ENCODE results near the gene JDP2. TPM values are rescaled to one million over a fixed set of nuclear protein-coding genes. Genes with fewer than 3 reads are reported as not detected.
A peak's percentile ranks its signal among the peaks of the same experiment; 100 is the strongest.

The JDP2 gene
- total RNA-seq, 1 donor from 2014 or later: 1.8 TPM

GRCh38 chr14:75522224-75522982 lies 94.6 kb downstream of the JDP2 start, which contains the start of gene BATF:
TSS of gene BATF (plus strand) at chr14:75522469. CDS start at chr14:75522683, 214 bp downstream.
- Mint-ChIP-seq H3K4me1 (ENCODE audit: low read depth) (peaks cover 71% of the 10 kb centered on the region), H3K4me3 (peak within 1 kb of the TSS; percentile 96), H3K9me3 (no peaks in the 10 kb centered on the region), H3K27ac (peak within 1 kb of the TSS; percentile 95), H3K36me3 (ENCODE audit: low read depth) (peaks cover 50% of the 10 kb centered on the region), H3K27me3 (ENCODE audit: insufficient read depth) (no peaks in the 10 kb centered on the region)
- intact Hi-C loops (cut with micrococcal nuclease): loop anchor here (1.0 kb wide), 7 partner anchors 12 to 139 kb away; partner anchors contain the start of gene TTLL5
- peak; percentile 79 for DNase-seq (ENCODE audit: low spot score)

DNA sequence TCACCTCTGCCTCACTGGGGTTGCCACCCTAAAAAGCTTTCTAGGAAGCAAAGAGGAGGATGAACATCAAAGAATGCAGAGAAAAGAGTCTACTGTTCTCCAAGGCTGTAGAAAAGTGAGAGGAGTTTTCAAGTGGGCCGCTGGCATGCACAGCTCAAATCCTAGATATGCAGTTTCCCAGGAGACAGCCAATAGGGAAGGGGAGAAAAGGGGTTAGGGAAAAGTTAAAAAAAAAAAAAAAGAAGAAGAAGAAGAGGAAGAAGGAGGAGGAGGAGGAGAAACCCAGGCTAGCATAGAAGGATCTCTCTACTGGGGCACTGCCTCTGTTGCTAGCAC lies 95.1 kb downstream of the JDP2 start:
- H3K36me3 Mint-ChIP-seq (ENCODE audit: low read depth): peaks cover 55% of the 10 kb centered on the region
- no peak for DNase-seq (ENCODE audit: low spot score)

More for the DNA sequence above, 95.1 kb downstream of the JDP2 start:
- Mint-ChIP-seq H3K9me3 (no peaks in the 10 kb centered on the region), H3K27me3 (ENCODE audit: insufficient read depth) (no peaks in the 10 kb centered on the region), H3K4me3 (peak overlapping the region; percentile 96), H3K4me1 (ENCODE audit: low read depth) (peaks cover 76% of the 10 kb centered on the region), H3K27ac (peak overlapping the region; percentile 95)
- intact Hi-C loops (cut with micrococcal nuclease): loop anchor here (1.0 kb wide), 7 partner anchors 13 to 138 kb away; partner anchors contain the start of gene TTLL5

Other genes starting within 250 kb of the JDP2 start
- gene FOS, start 149.2 kb upstream of the JDP2 start, total RNA-seq: 40.9 and 41.9 TPM in 2 replicates
- 213 and 214 TPM in 2 replicates for gene BATF, start 94.4 kb downstream of the JDP2 start, total RNA-seq
- gene FLVCR2, start 150.6 kb downstream of the JDP2 start, total RNA-seq: 2.5 and 2.9 TPM in 2 replicates
- 17.5 and 17.8 TPM in 2 replicates for gene ERG28, start 232.9 kb downstream of the JDP2 start, total RNA-seq
- 36.2 and 39.0 TPM in 2 replicates for gene TTLL5, start 233.2 kb downstream of the JDP2 start, total RNA-seq